CD4-positive, alpha-beta T cell (primary cell): ENCODE data around the gene PHF12. TPM values are rescaled to one million over a fixed set of nuclear protein-coding genes. Genes with fewer than 3 reads are reported as not detected.

Source experiments
- ATAC-seq: fragments of 200-7000 bp; cut with Tn5 transposase; one replicate; pipeline ENCODE4 v1.10.0; 2022; ENCODE audit warnings: mild to moderate bottlenecking; ENCODE audit not compliant: poor library complexity
- CTCF ChIA-PET: fragments of 350-600 bp; sonication (Branson Sonifier 250); formaldehyde crosslinking; loops from one replicate; lab custom pipeline; 2021; ENCODE audit warnings: antibody characterized with exemption, inconsistent platforms; lab: Charles Lee
- POLR2A ChIA-PET: fragments of 350-600 bp; sonication (Branson Sonifier 250); formaldehyde crosslinking; loops from one replicate; lab custom pipeline; 2021; ENCODE audit warnings: antibody characterized with exemption, inconsistent platforms; lab: Charles Lee
- DNase-seq, 14 experiments: peaks; one replicate each; pipeline ENCODE4 v3.0.0-alpha.2; 2013 to 2020; ENCODE audit warnings: mixed read lengths in 2 of 14
- H3K27ac ChIP-seq, 2 donors: one replicate each; pipeline versions ENCODE4 v1.5.1 to v1.7.0; 2013; ENCODE audit warnings: low read length in 2 of 2, low read depth in 1 of 2, mild to moderate bottlenecking in 1 of 2
- H3K27me3 ChIP-seq, 2 experiments: 1 replicate in 1 of 2; 2 replicates in 1 of 2; pipeline versions ENCODE4 v1.6.1 to v1.7.0; 2013; ENCODE audit warnings: low read length in 2 of 2, control low read depth in 1 of 2, mild to moderate bottlenecking in 1 of 2, moderate library complexity in 1 of 2; ENCODE audit not compliant: insufficient read depth in 2 of 2, control insufficient read depth in 1 of 2
- H3K36me3 ChIP-seq: one replicate; pipeline ENCODE4 v1.6.1; 2013; ENCODE audit warnings: low read length, control low read depth; ENCODE audit not compliant: insufficient read depth
- H3K4me1 ChIP-seq: one replicate; pipeline ENCODE4 v1.6.1; 2013; ENCODE audit warnings: low read length, control low read depth; ENCODE audit not compliant: insufficient read depth
- H3K4me3 ChIP-seq: one replicate; pipeline ENCODE4 v1.5.1; 2013; ENCODE audit warnings: mild to moderate bottlenecking, low read length, moderate library complexity
- H3K9me3 ChIP-seq, 2 experiments: 1 replicate in 1 of 2; 2 replicates in 1 of 2; pipeline versions ENCODE4 v1.6.1 to v1.7.0; 2013; ENCODE audit warnings: low read length in 2 of 2, mild to moderate bottlenecking in 2 of 2, control low read depth in 1 of 2, moderate library complexity in 1 of 2; ENCODE audit not compliant: control insufficient read depth in 1 of 2, insufficient read depth in 1 of 2
- H3K27ac Mint-ChIP-seq: one replicate; pipeline ENCODE4 v1.8.0; 2020; ENCODE audit warnings: mixed read lengths
- H3K27me3 Mint-ChIP-seq: one replicate; pipeline ENCODE4 v1.8.0; 2021; ENCODE audit warnings: mixed read lengths
- H3K36me3 Mint-ChIP-seq: one replicate; pipeline ENCODE4 v1.8.0; 2021; ENCODE audit warnings: low read depth, mixed read lengths
- H3K4me1 Mint-ChIP-seq: one replicate; pipeline ENCODE4 v1.8.0; 2021; ENCODE audit warnings: low read depth, mixed read lengths
- H3K4me3 Mint-ChIP-seq: one replicate; pipeline ENCODE4 v1.8.0; 2020; ENCODE audit warnings: mild to moderate bottlenecking, mixed read lengths
- H3K9me3 Mint-ChIP-seq: one replicate; pipeline ENCODE4 v1.8.0; 2020; ENCODE audit warnings: mixed read lengths
- intact Hi-C, 2 experiments: fragments of 100-400 bp; cut with DNase I in 1 of 2; cut with micrococcal nuclease in 1 of 2; formaldehyde crosslinking; loops; one replicate each; pipeline versions ENCODE4 v1.15.1 to v1.9.0; 2023 to 2025; cut with DNase I, micrococcal nuclease
- total RNA-seq, 174 experiments: library from RNA in 2 of 174; stranded (reverse) in 2 of 174; gene quantifications; one replicate each; pipeline ENCODE4 v1.2.3 and lab custom pipeline; 2021 to 2026
- TF ChIP-seq, protein P1 (sequence below): fragments of 200-600 bp; IDR thresholded peaks from one replicate; pipeline ENCODE4 v1.8.0; 2022; ENCODE audit warnings: antibody characterized with exemption, mild to moderate bottlenecking

PHF12 gene
- total RNA-seq, 2 experiments from 2014 or later = 232 to 247 TPM

DNA sequence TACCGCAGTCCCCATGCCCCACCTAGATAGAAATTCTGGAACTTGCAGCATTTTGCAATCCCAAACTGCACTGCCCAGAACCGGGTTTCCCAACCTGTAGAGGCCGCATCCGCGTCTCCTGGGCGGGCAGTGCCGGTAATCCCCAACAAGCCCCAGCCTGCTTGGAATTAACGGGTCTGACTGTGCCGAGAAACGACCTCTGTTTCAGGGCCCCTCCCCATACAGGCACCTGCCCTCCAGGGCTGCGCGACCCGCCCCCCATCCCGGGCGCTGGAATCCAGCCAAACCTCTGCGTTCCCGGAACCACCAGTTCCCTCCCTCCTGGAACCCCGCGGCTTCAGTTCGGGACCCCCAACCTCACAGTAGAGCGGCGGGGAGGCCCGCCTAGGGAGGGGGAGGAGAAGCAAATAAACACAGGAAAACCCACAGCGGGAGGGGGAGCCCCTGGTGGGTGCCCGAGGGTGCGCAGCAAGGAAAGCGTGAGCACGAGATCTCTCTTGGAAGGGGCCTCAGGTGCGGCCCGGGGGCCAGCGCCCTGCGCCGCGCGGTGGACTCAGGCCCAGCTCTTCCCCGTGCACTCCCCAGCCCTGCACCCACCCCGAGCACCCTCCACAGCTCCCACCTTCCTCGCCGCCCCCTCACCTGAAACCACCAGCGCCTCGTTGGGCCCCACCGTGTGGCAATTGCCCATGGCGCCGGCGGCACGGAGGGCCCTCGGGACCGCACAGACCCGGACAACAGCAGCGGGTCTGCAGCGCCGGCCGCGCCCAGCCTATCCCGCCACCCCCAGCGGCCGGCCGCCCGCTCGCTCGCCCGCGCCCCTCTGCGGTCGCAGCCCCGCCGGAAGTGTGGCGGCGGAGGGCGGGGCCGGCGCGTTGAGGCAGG lies 54.2 kb downstream of the PHF12 start, which contains the start of gene FLOT2:
Gene FLOT2 (minus strand): TSS at position 850 of the 885 bp plus-strand sequence. CDS start 159 bp downstream, at position 691.
- peaks cover 75% of the 10 kb centered on the region for H3K4me1 ChIP-seq
- ATAC-seq = peak; percentile 79
- intact Hi-C loops = loop anchor here (2.0 kb wide), 3 partner anchors 40 to 168 kb away; partner anchors contain the start of gene NEK8 (in 1 of the 2)

DNA sequence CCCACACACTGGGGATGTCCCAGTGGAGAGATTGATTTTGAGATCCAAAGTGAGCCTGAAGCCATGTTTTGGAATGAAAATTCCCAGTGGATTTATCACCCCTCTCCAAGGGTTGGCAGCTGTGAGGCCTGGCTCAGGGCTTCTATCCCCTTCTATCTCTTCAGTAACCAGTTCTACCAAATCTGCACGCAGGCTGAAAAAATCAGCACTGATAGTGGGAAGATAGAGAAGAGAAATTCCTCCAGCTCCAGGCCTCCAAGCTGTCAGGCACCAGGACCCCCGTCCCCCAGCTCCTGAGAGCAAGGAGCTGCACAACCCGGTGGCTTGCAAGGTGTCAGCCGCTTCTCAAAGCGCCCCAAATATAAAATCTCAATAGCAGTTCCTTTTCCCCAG lies 54.8 kb downstream of the PHF12 start:
- ChIA-PET CTCF (interaction anchor here (0.5 to 3.3 kb wide), 5 partner anchors 11 to 170 kb away, joined by 3 to 11 read pairs (median 4); no protein-coding TSS in a partner anchor), POLR2A (interaction anchor here (0.7 to 4.1 kb wide), 8 partner anchors 25 to 176 kb away, joined by 3 to 37 read pairs (median 11); partner anchors contain the start of genes FAM222B, PHF12, RPL23A and TRAF4)
- no peaks in the 10 kb centered on the region for H3K27me3 Mint-ChIP-seq
- peak overlapping the region; percentile 80 to 87 for H3K27ac ChIP-seq
- TF ChIP-seq, protein P1, sequence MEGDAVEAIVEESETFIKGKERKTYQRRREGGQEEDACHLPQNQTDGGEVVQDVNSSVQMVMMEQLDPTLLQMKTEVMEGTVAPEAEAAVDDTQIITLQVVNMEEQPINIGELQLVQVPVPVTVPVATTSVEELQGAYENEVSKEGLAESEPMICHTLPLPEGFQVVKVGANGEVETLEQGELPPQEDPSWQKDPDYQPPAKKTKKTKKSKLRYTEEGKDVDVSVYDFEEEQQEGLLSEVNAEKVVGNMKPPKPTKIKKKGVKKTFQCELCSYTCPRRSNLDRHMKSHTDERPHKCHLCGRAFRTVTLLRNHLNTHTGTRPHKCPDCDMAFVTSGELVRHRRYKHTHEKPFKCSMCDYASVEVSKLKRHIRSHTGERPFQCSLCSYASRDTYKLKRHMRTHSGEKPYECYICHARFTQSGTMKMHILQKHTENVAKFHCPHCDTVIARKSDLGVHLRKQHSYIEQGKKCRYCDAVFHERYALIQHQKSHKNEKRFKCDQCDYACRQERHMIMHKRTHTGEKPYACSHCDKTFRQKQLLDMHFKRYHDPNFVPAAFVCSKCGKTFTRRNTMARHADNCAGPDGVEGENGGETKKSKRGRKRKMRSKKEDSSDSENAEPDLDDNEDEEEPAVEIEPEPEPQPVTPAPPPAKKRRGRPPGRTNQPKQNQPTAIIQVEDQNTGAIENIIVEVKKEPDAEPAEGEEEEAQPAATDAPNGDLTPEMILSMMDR = no peak
- peaks cover 15% of the 10 kb centered on the region for H3K36me3 ChIP-seq
- peaks cover 75% of the 10 kb centered on the region for H3K4me1 ChIP-seq
- peaks cover 42% of the 10 kb centered on the region for H3K36me3 Mint-ChIP-seq
- no peaks in the 10 kb centered on the region for H3K9me3 Mint-ChIP-seq
- peak overlapping the region; percentile 95 for H3K27ac Mint-ChIP-seq
- intact Hi-C loops = loop anchor here (2.0 kb wide), 3 partner anchors 40 to 168 kb away; partner anchors contain the start of gene NEK8 (in 1 of the 2)
- H3K9me3 ChIP-seq = no peaks in the 10 kb centered on the region
- H3K4me1 Mint-ChIP-seq = peaks cover 66% of the 10 kb centered on the region
- peak overlapping the region; percentile 83 for H3K4me3 ChIP-seq
- ATAC-seq (no peak), DNase-seq (no peak)
- no peaks in the 10 kb centered on the region for H3K27me3 ChIP-seq
- H3K4me3 Mint-ChIP-seq = peak overlapping the region; percentile 93

More for the DNA sequence above, 54.2 kb downstream of the PHF12 start, which contains the start of gene FLOT2:
- TF ChIP-seq, protein P1 = peak; percentile 60
- Histone ChIP-seq H3K36me3 (peaks cover 14% of the 10 kb centered on the region), H3K27me3 (no peaks in the 10 kb centered on the region), H3K27ac (peak within 1 kb of the TSS; percentile 86 to 87), H3K9me3 (no peaks in the 10 kb centered on the region), H3K4me3 (peak within 1 kb of the TSS; percentile 83)
- H3K27ac Mint-ChIP-seq = peak within 1 kb of the TSS; percentile 95
- H3K27me3 Mint-ChIP-seq = no peaks in the 10 kb centered on the region
- H3K4me1 Mint-ChIP-seq = peaks cover 66% of the 10 kb centered on the region
- peak; percentile 50 to 83 (median 68) for DNase-seq
- ChIA-PET POLR2A (interaction anchor here (0.7 to 4.1 kb wide), 18 partner anchors 14 to 397 kb away, joined by 3 to 37 read pairs (median 8); partner anchors contain the start of genes ERAL1, FAM222B, NEK8 and NUFIP2), CTCF (interaction anchor here (0.7 to 3.3 kb wide), 8 partner anchors 10 to 170 kb away, joined by 3 to 11 read pairs (median 4); partner anchors contain the start of genes NEK8 and PHF12)
- no peaks in the 10 kb centered on the region for H3K9me3 Mint-ChIP-seq
- peaks cover 44% of the 10 kb centered on the region for H3K36me3 Mint-ChIP-seq
- peak within 1 kb of the TSS; percentile 93 for H3K4me3 Mint-ChIP-seq

- intact Hi-C loops = loop anchor here (2.0 kb wide), 3 partner anchors 39 to 167 kb away; partner anchors contain the start of gene NEK8 (in 1 of the 2)
- CTCF ChIA-PET = interaction anchor here (0.5 to 3.3 kb wide), 6 partner anchors 12 to 169 kb away, joined by 3 to 11 read pairs (median 4); partner anchors contain the start of gene TLCD1
- peaks cover 70% of the 10 kb centered on the region for H3K4me1 Mint-ChIP-seq
- H3K27me3 ChIP-seq = no peaks in the 10 kb centered on the region
- H3K36me3 ChIP-seq = peaks cover 18% of the 10 kb centered on the region
- H3K27ac Mint-ChIP-seq = peak overlapping the region; percentile 95
- H3K4me3 ChIP-seq = peak overlapping the region; percentile 83
- H3K27ac ChIP-seq = peak overlapping the region; percentile 80 to 87
- DNase-seq (no peak), ATAC-seq (no peak)
- POLR2A ChIA-PET = interaction anchor here (0.7 to 4.1 kb wide), 6 partner anchors 14 to 176 kb away, joined by 3 to 37 read pairs (median 10); partner anchors contain the start of genes PHF12, RPL23A and TRAF4
- no peaks in the 10 kb centered on the region for H3K27me3 Mint-ChIP-seq
- H3K9me3 ChIP-seq = no peaks in the 10 kb centered on the region
- peaks cover 47% of the 10 kb centered on the region for H3K36me3 Mint-ChIP-seq
- no peaks in the 10 kb centered on the region for H3K9me3 Mint-ChIP-seq
- peak overlapping the region; percentile 93 for H3K4me3 Mint-ChIP-seq
- H3K4me1 ChIP-seq = peaks cover 75% of the 10 kb centered on the region
- TF ChIP-seq, protein P1 = no peak
Observed at GRCh38 chr17:28895794-28896447, 55.4 kb downstream of the PHF12 start.
